ENCODE data around the gene ATP5F1D. TPM values are rescaled to one million over a fixed set of nuclear protein-coding genes. Genes with fewer than 3 reads are reported as not detected.

ATP5F1D gene
- total and polyA plus RNA-seq, 2 of the 13 experiments (the other 11 are each of a cell fraction or from before 2014, with no cell fraction given), result 39.4 to 78.7 TPM

- TF ChIP-seq TFDP2 (CRISPR knock-in tag; IDR thresholded peaks at IDR 0.05) (no peak), ZBTB46 (CRISPR knock-in tag; IDR thresholded peaks at IDR 0.05; ENCODE audit: borderline replicate concordance) (no peak), MAZ (IDR thresholded peaks at IDR 0.05; ENCODE audit: borderline replicate concordance, low read depth, low read length) (peak; percentile 83), MAZ (CRISPR knock-in tag; IDR thresholded peaks at IDR 0.05; ENCODE audit: low read depth) (peak; percentile 61; the same call in 1 of the 2 replicates), ZNF513 (CRISPR knock-in tag; conservative IDR thresholded peaks at IDR 0.05) (no peak), NFKBIZ (CRISPR knock-in tag; IDR thresholded peaks at IDR 0.05) (peak; percentile 73; the same call in 1 of the 2 replicates), SP140L (CRISPR knock-in tag; IDR thresholded peaks at IDR 0.05; ENCODE audit: borderline replicate concordance) (no peak), HDAC1 (CRISPR knock-in tag; IDR thresholded peaks at IDR 0.05) (peak; percentile 67), CHD4 (IDR thresholded peaks at IDR 0.05; ENCODE audit: borderline replicate concordance, low read length) (no peak), ZNF543 (CRISPR knock-in tag; IDR thresholded peaks at IDR 0.05) (no peak), ZNF792 (CRISPR knock-in tag; IDR thresholded peaks at IDR 0.05) (no peak), ATRX (CRISPR knock-in tag; IDR thresholded peaks at IDR 0.05; ENCODE audit: borderline replicate concordance) (no peak), DRAP1 (CRISPR knock-in tag; IDR thresholded peaks at IDR 0.05) (peak; percentile 17; the same call in 1 of the 2 replicates), ZNF614 (CRISPR knock-in tag; IDR thresholded peaks at IDR 0.05; ENCODE audit: borderline replicate concordance) (no peak), ZNF280B (CRISPR knock-in tag; IDR thresholded peaks at IDR 0.05; ENCODE audit: borderline replicate concordance) (no peak), KDM1A (CRISPR knock-in tag; IDR thresholded peaks at IDR 0.05) (peak; percentile 80; the same call in 1 of the 2 replicates), PLRG1 (conservative IDR thresholded peaks at IDR 0.05) (no peak), CBX2 (IDR thresholded peaks at IDR 0.05; ENCODE audit: low read depth, low read length) (no peak), CBX2 (CRISPR knock-in tag; IDR thresholded peaks at IDR 0.05; ENCODE audit: low read depth) (no peak), ZNF879 (CRISPR knock-in tag; IDR thresholded peaks at IDR 0.05) (no peak), MTA1 (CRISPR knock-in tag; IDR thresholded peaks at IDR 0.05; ENCODE audit: borderline replicate concordance) (peak; percentile 59; the same call in 1 of the 2 replicates)
Measured at GRCh38 chr19:1264801-1265614, 23.5 kb downstream of the ATP5F1D start (continued).

All from HepG2 (cell line).